Neutrophil (primary cell): ENCODE results near the gene PSMB8.
A peak's percentile ranks its signal among the peaks of the same experiment; 100 is the strongest.

Experiments used
- H3K27ac ChIP-seq: fragments of 200-600 bp; sonication (generic); 2 replicates; pipeline ENCODE4 v1.5.1; 2016; ENCODE audit warnings: mild to moderate bottlenecking, moderate library complexity
- H3K27me3 ChIP-seq: fragments of 200-600 bp; sonication (generic); 2 replicates; pipeline ENCODE4 v1.6.0; 2016; ENCODE audit warnings: mild to moderate bottlenecking
- H3K36me3 ChIP-seq: fragments of 200-600 bp; sonication (generic); 2 replicates; pipeline ENCODE4 v1.5.1; 2017
- H3K4me1 ChIP-seq, 2 experiments: fragments of 200-600 bp in 1 of 2; sonication (generic) in 1 of 2; 1 replicate in 1 of 2; 2 replicates in 1 of 2; pipeline versions ENCODE4 v1.5.1 to v1.6.1; 2013 to 2016; ENCODE audit warnings: low read depth in 1 of 2, low read length in 1 of 2, mild to moderate bottlenecking in 1 of 2, moderate library complexity in 1 of 2; ENCODE audit not compliant: control insufficient read depth in 1 of 2, insufficient read depth in 1 of 2
- H3K4me3 ChIP-seq, 2 experiments: fragments of 200-600 bp in 1 of 2; sonication (generic) in 1 of 2; 1 replicate in 1 of 2; 2 replicates in 1 of 2; pipeline ENCODE4 v1.5.1; 2013 to 2016; ENCODE audit warnings: low read depth in 1 of 2, low read length in 1 of 2, mild to moderate bottlenecking in 1 of 2, moderate library complexity in 1 of 2
- H3K9me3 ChIP-seq: fragments of 200-600 bp; sonication (generic); 2 replicates; pipeline ENCODE4 v1.5.1; 2016
- CTCF ChIP-seq: fragments of 200-600 bp; sonication (generic); IDR thresholded peaks from 2 replicates; pipeline ENCODE4 v1.5.1; 2016; ENCODE audit warnings: antibody characterized with exemption

Gene PSMB8

GRCh38 chr6:32843979-32844838, at the start of gene PSMB8:
Gene PSMB8, minus strand, starts transcription at chr6:32844047. Its CDS starts 51 bp downstream, at chr6:32843996.
- peak within 1 kb of the TSS; percentile 97 for H3K27ac ChIP-seq
- H3K4me3 ChIP-seq = peak within 1 kb of the TSS; percentile 88 to 93
- no peaks in the 10 kb centered on the region for H3K9me3 ChIP-seq
- H3K27me3 ChIP-seq = no peaks in the 10 kb centered on the region
- peaks cover 72% of the 10 kb centered on the region for H3K36me3 ChIP-seq
- peaks cover 62 to 64% of the 10 kb centered on the region in 2 experiments for H3K4me1 ChIP-seq
- peak; percentile 55 for TF ChIP-seq CTCF

- Histone ChIP-seq H3K4me3 (no peak overlapping the region), H3K4me1 (peaks cover 9 to 18% of the 10 kb centered on the region in 2 experiments), H3K27me3 (no peaks in the 10 kb centered on the region), H3K36me3 (no peaks in the 10 kb centered on the region), H3K27ac (no peak overlapping the region), H3K9me3 (no peaks in the 10 kb centered on the region)
- TF ChIP-seq CTCF = no peak
Observed at GRCh38 chr6:32890831-32891230, 47.0 kb upstream of the PSMB8 start.

GRCh38 chr6:32889533-32889932, 45.7 kb upstream of the PSMB8 start:
- Histone ChIP-seq H3K9me3 (no peaks in the 10 kb centered on the region), H3K27me3 (no peaks in the 10 kb centered on the region), H3K27ac (no peak overlapping the region), H3K4me1 (peaks cover 0 to 8% of the 10 kb centered on the region in 2 experiments), H3K36me3 (no peaks in the 10 kb centered on the region), H3K4me3 (no peak overlapping the region)
- no peak for TF ChIP-seq CTCF

GRCh38 chr6:32888576-32888975, 44.7 kb upstream of the PSMB8 start:
- peaks cover 0 to under 1% of the 10 kb centered on the region in 2 experiments for H3K4me1 ChIP-seq

GRCh38 chr6:32887616-32888015, 43.8 kb upstream of the PSMB8 start:
- TF ChIP-seq CTCF = no peak
- Histone ChIP-seq H3K9me3 (no peaks in the 10 kb centered on the region), H3K4me1 (no peaks in the 10 kb centered on the region), H3K27me3 (peaks cover 5% of the 10 kb centered on the region), H3K4me3 (no peak overlapping the region), H3K27ac (no peak overlapping the region), H3K36me3 (no peaks in the 10 kb centered on the region)

More at GRCh38 chr6:32888576-32888975, 44.7 kb upstream of the PSMB8 start:
- Histone ChIP-seq H3K4me3 (no peak overlapping the region), H3K9me3 (no peaks in the 10 kb centered on the region), H3K36me3 (no peaks in the 10 kb centered on the region), H3K27ac (no peak overlapping the region), H3K27me3 (peaks cover 5% of the 10 kb centered on the region)
- TF ChIP-seq CTCF = no peak
